VCaP (cell line): ENCODE measurements around the gene CALR.
"Not testable (repeated sequence)": the region's sequence is repeated elsewhere in the genome, so short reads cannot be mapped to it uniquely, and the experiment has no call there.

Experiments used
- H3K27ac ChIP-seq: fragments of 450-650 bp; 2 replicates; pipeline ENCODE4 v1.5.1; 2017
- CTCF ChIP-seq: fragments of 450-650 bp; conservative IDR thresholded peaks from 2 replicates; pipeline ENCODE4 v1.5.1; 2017; ENCODE audit warnings: mild to moderate bottlenecking, moderate library complexity

Gene CALR

GRCh38 chr19:12974301-12975220 is 36.2 kb downstream of the CALR start:
- no peak for TF ChIP-seq CTCF
- H3K27ac ChIP-seq = no peak overlapping the region

- no peak for TF ChIP-seq CTCF
- no peak overlapping the region for H3K27ac ChIP-seq
Observed at GRCh38 chr19:12975221-12975741, 36.9 kb downstream of the CALR start.

- H3K27ac ChIP-seq = not testable (repeated sequence)
Observed at GRCh38 chr19:12976109-12976508, 37.7 kb downstream of the CALR start.

- TF ChIP-seq CTCF = no peak
- no peak overlapping the region for H3K27ac ChIP-seq
Observed at GRCh38 chr19:12979974-12980373, 41.6 kb downstream of the CALR start.

GRCh38 chr19:12982648-12983047 is 44.2 kb downstream of the CALR start:
- H3K27ac ChIP-seq = no peak overlapping the region
- TF ChIP-seq CTCF = no peak

GRCh38 chr19:12983091-12983490 is 44.7 kb downstream of the CALR start:
- TF ChIP-seq CTCF = no peak
- H3K27ac ChIP-seq = peak overlapping the region; percentile 23; the same call in 1 of the 2 replicates

- peak; percentile 97 for TF ChIP-seq CTCF
- peak overlapping the region; percentile 34; the same call in 1 of the 2 replicates for H3K27ac ChIP-seq
Observed at GRCh38 chr19:12983542-12984142, 45.2 kb downstream of the CALR start.
